ENCODE data around the gene CEACAM19.

Gene CEACAM19

DNA sequence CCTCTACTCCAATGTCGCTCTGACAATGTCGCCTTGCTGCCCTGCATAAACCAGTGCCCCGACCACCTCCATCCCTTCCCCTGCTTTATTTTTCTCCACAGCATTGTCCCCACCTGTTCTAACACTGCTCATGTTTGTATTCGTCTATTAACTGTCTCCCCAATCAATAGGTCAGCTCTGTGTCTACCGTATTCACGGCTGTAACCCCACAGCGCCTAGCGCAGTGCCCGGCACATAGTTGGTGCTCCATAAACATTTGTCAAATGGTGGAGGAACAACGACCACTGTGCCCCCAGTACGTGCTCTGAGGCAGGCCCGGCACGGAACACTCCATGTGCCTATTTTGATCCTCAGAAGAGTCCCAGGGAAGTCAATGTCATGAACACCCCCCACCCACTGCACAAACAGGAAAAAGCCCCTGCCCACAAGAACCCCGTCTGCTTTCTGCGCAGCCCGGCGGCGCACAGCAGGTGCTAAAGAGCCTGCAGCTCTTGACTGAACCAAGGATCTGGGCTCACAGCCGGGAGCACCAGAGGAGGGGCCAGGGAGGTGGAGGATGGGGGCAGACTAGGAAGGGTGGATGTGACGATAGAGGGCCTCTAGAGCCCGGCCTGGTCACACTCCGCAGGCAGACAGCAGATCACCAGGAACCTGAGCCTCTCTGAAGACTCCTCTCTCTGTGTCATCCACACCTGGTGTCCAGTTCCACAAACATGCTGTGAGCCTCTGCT is 25.8 kb downstream of the CEACAM19 start:
- Histone ChIP-seq H3K4me1 (ENCODE audit: control insufficient read depth, insufficient read depth, low read length) (peaks cover 2% of the 10 kb centered on the region), H3K27me3 (ENCODE audit: control insufficient read depth, insufficient read depth, low read length) (no peaks in the 10 kb centered on the region), H3K9ac (ENCODE audit: low read depth, low read length) (no peak overlapping the region), H3K36me3 (ENCODE audit: control insufficient read depth, insufficient read depth, low read length) (no peaks in the 10 kb centered on the region), H3K4me3 (ENCODE audit: low read depth, low read length) (no peak overlapping the region), H3K9me3 (ENCODE audit: control insufficient read depth, insufficient read depth, low read length) (no peaks in the 10 kb centered on the region)

DNA sequence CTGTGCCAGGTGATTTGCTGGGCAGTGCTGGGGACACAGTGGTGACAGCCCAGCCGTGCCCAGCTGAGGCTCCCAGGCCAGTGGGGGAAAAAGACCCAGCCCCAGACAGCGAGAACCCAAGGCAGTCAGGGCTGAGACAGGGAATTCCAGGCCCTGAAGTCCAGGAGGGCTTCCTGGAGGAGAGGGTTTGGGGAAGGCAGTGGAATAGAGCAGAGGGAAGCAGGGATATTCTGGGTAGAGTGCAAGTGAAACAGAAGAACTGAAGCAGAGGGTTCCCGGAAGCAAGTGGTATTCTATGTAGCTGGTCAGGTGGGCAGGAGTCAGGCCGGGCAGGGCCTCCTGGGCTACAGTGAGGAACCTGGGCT is 26.4 kb downstream of the CEACAM19 start:
- no peak overlapping the region for H3K9ac ChIP-seq (ENCODE audit: low read depth, low read length)

DNA sequence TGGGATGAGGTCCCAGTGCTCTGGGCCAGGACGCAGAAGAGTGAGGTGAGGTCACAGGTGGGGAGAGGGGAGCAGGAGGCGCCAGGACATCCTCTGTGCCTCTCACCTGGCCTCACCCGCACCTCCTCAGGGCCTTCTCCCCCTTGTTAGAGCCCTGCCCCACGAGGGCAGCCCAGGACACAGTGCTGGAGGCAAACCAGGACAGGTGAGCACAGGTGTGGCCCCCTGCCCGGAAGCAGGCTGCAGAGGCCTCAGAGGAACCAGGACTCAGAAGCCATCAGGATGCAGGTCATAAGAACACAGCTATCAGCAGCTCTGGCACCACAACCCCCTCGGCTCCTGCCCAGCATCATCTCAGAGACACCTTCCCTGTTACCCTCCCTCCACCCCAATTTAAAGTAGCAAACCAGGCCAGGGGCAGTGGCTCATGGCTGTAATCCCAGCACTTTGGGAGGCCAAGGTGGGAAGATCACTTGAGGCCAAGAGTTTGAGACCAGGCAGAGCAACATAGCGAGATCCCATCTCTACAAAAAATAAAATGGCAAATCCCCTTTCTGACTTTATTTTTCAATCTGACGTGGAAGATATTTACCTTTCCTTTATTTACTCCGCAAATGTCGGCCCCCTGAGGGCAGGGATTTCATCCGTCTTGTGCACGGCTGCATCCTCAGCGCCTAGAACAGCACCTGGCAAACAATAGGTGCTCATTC is 27.4 kb downstream of the CEACAM19 start, which contains the start of gene CEACAM16:
Gene CEACAM16, plus strand, starts transcription at position 660 of the 710 bp plus-strand sequence. CDS start 2,306 bp downstream, outside the sequence.
- Histone ChIP-seq H3K4me3 (ENCODE audit: low read depth, low read length) (no peak within 1 kb of the TSS), H3K36me3 (ENCODE audit: control insufficient read depth, insufficient read depth, low read length) (no peaks in the 10 kb centered on the region), H3K27me3 (ENCODE audit: control insufficient read depth, insufficient read depth, low read length) (no peaks in the 10 kb centered on the region), H3K9ac (ENCODE audit: low read depth, low read length) (no peak within 1 kb of the TSS), H3K4me1 (ENCODE audit: control insufficient read depth, insufficient read depth, low read length) (peaks cover 2% of the 10 kb centered on the region), H3K9me3 (ENCODE audit: control insufficient read depth, insufficient read depth, low read length) (no peaks in the 10 kb centered on the region)

More for the DNA sequence above, 26.4 kb downstream of the CEACAM19 start:
- H3K9me3 ChIP-seq (ENCODE audit: control insufficient read depth, insufficient read depth, low read length), result no peaks in the 10 kb centered on the region
- peaks cover 2% of the 10 kb centered on the region for H3K4me1 ChIP-seq (ENCODE audit: control insufficient read depth, insufficient read depth, low read length)
- H3K4me3 ChIP-seq (ENCODE audit: low read depth, low read length), result no peak overlapping the region
- no peaks in the 10 kb centered on the region for H3K27me3 ChIP-seq (ENCODE audit: control insufficient read depth, insufficient read depth, low read length)
- H3K36me3 ChIP-seq (ENCODE audit: control insufficient read depth, insufficient read depth, low read length), result no peaks in the 10 kb centered on the region

DNA sequence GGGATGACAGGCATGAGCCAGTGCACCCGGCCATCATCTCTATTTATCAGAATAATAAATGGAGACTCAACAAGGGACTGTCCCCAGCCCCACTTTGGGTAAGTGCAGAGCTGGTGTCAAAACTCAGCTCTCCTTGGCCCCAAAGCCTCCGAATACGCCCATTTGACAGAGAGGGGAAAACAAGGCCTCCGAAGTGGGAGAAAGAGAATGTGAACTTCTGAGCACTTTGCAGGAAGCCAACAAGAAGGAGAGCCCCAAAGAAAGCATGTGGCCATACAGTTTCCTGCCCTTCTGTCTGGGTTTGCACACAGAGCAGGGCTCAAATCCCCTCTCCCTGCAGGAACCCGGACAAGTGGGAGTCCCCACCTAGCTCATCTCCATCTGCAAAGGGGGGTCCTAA is 29.3 kb downstream of the CEACAM19 start:
- Histone ChIP-seq H3K9ac (ENCODE audit: low read depth, low read length) (no peak overlapping the region), H3K4me1 (ENCODE audit: control insufficient read depth, insufficient read depth, low read length) (peaks cover 2% of the 10 kb centered on the region), H3K36me3 (ENCODE audit: control insufficient read depth, insufficient read depth, low read length) (no peaks in the 10 kb centered on the region), H3K4me3 (ENCODE audit: low read depth, low read length) (no peak overlapping the region), H3K27me3 (ENCODE audit: control insufficient read depth, insufficient read depth, low read length) (no peaks in the 10 kb centered on the region), H3K9me3 (ENCODE audit: control insufficient read depth, insufficient read depth, low read length) (no peaks in the 10 kb centered on the region)

DNA sequence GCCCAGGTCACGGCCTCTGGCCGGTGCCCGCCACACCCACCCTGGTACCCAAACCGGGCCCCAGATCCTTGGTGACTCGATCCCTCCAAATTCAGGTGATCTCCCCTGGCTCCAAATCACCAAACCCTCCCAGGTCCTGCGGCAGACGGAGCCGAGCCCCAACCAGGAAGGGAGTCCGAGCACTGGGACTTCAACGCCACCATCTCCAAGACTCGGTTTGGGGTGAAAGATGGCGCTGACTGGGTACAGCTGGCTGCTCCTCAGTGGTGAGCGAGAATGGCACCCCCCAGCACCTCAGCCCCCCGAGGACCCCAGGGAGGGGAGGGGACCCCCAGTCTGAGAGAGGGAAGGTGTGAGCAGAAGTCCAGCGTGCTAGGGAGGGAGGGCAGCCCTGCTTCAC is 29.9 kb downstream of the CEACAM19 start:
- no peaks in the 10 kb centered on the region for H3K27me3 ChIP-seq (ENCODE audit: control insufficient read depth, insufficient read depth, low read length)
- no peak overlapping the region for H3K9ac ChIP-seq (ENCODE audit: low read depth, low read length)
- no peaks in the 10 kb centered on the region for H3K9me3 ChIP-seq (ENCODE audit: control insufficient read depth, insufficient read depth, low read length)
- no peak overlapping the region for H3K4me3 ChIP-seq (ENCODE audit: low read depth, low read length)
- H3K36me3 ChIP-seq (ENCODE audit: control insufficient read depth, insufficient read depth, low read length), result no peaks in the 10 kb centered on the region
- peaks cover 2% of the 10 kb centered on the region for H3K4me1 ChIP-seq (ENCODE audit: control insufficient read depth, insufficient read depth, low read length)

DNA sequence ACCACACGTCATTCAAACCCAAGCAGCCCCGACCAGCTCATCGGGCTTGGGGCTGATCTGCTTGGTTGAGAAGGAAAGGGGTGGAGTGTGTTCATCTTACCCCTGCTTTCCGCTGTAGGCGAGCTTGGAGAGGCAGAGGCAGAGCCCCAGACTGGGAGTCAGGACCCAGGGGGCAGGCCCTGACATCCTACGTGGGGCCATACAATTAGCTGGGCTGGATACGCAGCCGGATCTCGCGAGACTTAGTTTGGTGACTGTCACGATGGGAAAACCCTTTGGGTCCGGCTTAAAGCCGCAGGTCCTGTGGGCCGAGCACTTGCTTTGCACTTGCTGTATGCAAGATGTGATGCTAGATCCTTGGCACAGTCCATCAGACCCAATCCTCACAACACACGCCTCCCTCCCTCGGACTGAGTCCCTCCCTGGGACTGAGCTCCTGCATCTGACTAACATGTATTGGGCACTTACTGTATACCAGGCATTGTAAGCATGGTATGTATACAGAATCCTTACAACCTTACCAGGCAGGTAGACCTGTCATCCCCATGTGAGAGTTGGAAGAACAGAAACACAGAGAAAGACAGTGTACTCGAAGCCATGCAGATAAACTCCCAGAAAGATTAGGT is 31.4 kb downstream of the CEACAM19 start:
- H3K36me3 ChIP-seq (ENCODE audit: control insufficient read depth, insufficient read depth, low read length), result no peaks in the 10 kb centered on the region
- no peak overlapping the region for H3K4me3 ChIP-seq (ENCODE audit: low read depth, low read length)
- no peaks in the 10 kb centered on the region for H3K4me1 ChIP-seq (ENCODE audit: control insufficient read depth, insufficient read depth, low read length)
- no peaks in the 10 kb centered on the region for H3K27me3 ChIP-seq (ENCODE audit: control insufficient read depth, insufficient read depth, low read length)
- H3K9ac ChIP-seq (ENCODE audit: low read depth, low read length), result no peak overlapping the region
- H3K9me3 ChIP-seq (ENCODE audit: control insufficient read depth, insufficient read depth, low read length), result no peaks in the 10 kb centered on the region

DNA sequence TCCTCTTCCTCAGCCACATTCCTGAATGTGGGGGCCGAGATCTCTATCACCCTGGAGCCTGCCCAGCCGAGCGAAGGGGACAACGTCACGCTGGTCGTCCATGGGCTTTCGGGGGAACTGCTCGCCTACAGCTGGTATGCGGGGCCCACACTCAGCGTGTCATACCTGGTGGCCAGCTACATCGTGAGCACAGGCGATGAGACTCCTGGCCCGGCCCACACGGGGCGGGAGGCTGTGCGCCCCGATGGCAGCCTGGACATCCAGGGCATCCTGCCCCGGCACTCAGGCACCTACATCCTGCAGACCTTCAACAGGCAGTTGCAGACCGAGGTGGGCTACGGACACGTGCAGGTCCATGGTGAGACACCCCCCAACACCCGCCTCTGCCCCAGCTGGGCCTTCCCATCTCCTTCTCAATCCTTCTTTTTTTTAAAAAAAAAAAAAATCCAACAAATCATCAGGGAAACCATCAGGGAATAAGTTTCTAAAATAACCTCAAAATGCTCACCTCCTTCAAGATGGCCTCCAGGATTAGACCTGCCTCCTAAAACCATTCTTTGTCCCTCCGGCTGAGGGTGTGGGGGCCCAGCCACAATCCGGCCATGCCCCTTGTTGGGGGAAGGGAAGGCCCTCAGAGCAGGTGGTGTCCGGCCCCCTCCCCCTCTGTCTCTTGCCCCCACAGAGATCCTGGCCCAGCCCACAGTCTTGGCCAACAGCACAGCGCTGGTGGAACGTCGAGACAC is 32.2 kb downstream of the CEACAM19 start:
- no peaks in the 10 kb centered on the region for H3K36me3 ChIP-seq (ENCODE audit: control insufficient read depth, insufficient read depth, low read length)
- H3K4me1 ChIP-seq (ENCODE audit: control insufficient read depth, insufficient read depth, low read length), result no peaks in the 10 kb centered on the region
- no peaks in the 10 kb centered on the region for H3K27me3 ChIP-seq (ENCODE audit: control insufficient read depth, insufficient read depth, low read length)
- H3K9me3 ChIP-seq (ENCODE audit: control insufficient read depth, insufficient read depth, low read length), result no peaks in the 10 kb centered on the region
- H3K9ac ChIP-seq (ENCODE audit: low read depth, low read length), result no peak overlapping the region
- H3K4me3 ChIP-seq (ENCODE audit: low read depth, low read length), result no peak overlapping the region

DNA sequence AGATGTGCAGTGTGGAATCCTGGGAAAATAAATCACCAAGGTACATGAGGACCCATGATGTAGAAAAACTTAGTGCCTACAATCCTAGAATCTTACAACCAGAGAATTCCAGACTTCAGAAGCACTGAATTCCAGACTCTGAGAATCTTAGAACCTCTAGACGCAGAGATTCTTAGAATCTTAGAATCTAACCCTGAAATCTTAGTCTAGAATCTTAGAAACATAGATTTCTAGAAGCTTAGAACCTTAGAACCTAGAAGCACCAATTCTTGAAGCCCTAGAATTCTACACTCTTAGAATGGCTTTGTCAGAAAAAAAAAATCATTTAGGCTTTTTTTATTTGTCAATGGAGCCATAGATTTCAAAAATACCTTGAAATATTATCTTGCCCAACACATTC is 33.7 kb downstream of the CEACAM19 start:
- Histone ChIP-seq H3K9me3 (ENCODE audit: control insufficient read depth, insufficient read depth, low read length) (no peaks in the 10 kb centered on the region), H3K36me3 (ENCODE audit: control insufficient read depth, insufficient read depth, low read length) (no peaks in the 10 kb centered on the region), H3K4me3 (ENCODE audit: low read depth, low read length) (no peak overlapping the region), H3K4me1 (ENCODE audit: control insufficient read depth, insufficient read depth, low read length) (no peaks in the 10 kb centered on the region), H3K27me3 (ENCODE audit: control insufficient read depth, insufficient read depth, low read length) (peaks cover 3% of the 10 kb centered on the region), H3K9ac (ENCODE audit: low read depth, low read length) (no peak overlapping the region)

DNA sequence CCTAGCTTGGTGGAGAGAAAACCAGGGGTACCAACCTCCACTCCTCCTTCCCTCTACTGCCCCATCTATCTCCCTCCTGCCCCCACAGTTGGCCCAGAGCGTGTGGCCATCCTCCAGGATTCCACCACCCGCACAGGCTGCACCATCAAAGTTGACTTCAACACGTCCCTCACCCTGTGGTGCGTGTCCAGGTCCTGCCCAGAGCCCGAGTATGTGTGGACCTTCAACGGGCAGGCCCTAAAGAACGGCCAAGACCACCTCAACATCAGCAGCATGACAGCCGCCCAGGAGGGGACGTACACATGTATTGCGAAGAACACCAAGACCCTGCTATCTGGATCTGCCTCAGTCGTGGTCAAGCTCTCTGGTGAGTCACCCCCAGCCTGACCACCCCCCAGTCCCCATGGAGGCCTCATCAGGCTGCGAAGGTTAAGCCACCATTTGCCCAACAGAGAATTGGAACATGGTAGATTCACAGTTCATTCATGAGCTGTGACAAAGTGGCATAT is 34.3 kb downstream of the CEACAM19 start:
- H3K4me1 ChIP-seq (ENCODE audit: control insufficient read depth, insufficient read depth, low read length), result no peaks in the 10 kb centered on the region
- no peak overlapping the region for H3K4me3 ChIP-seq (ENCODE audit: low read depth, low read length)
- no peaks in the 10 kb centered on the region for H3K36me3 ChIP-seq (ENCODE audit: control insufficient read depth, insufficient read depth, low read length)
- peaks cover 5% of the 10 kb centered on the region for H3K27me3 ChIP-seq (ENCODE audit: control insufficient read depth, insufficient read depth, low read length)
- no peak overlapping the region for H3K9ac ChIP-seq (ENCODE audit: low read depth, low read length)
- no peaks in the 10 kb centered on the region for H3K9me3 ChIP-seq (ENCODE audit: control insufficient read depth, insufficient read depth, low read length)

DNA sequence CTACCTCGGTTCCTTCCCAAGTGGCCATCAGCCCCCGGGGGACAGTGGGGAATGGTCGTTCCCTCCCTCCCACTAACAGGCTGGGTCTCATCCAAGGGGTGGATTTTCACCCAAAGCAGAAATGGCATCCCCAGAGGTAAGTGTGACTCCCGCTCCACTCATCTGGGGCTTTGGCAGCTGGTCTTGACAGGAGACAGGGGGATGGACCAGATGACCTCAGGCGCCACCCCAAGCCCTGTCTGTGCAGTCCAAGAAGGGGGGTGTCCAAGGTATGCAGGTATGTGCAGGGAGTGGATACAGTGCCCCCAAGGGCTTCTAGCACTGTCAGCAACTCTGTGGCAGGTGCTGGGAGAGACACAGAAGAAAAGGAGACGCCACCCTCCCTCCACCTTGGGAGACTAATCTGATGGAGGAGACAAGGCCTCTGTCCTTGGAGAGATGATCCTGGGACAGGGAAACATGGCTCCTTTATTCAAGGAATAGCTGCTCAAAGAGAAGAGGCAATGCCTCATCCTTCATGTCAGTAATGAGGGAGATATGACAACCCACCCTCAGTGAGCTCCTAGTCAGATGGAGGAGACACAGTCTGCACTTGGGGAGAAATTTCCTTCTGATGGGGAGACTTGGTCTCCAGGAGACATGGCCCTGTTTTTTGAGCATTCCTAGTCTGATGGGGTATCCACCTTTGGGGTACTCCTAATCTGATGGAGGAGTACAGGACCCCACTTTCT is 35.4 kb downstream of the CEACAM19 start:
- Histone ChIP-seq H3K4me1 (ENCODE audit: control insufficient read depth, insufficient read depth, low read length) (no peaks in the 10 kb centered on the region), H3K36me3 (ENCODE audit: control insufficient read depth, insufficient read depth, low read length) (no peaks in the 10 kb centered on the region), H3K27me3 (ENCODE audit: control insufficient read depth, insufficient read depth, low read length) (peaks cover 5% of the 10 kb centered on the region), H3K4me3 (ENCODE audit: low read depth, low read length) (no peak overlapping the region), H3K9ac (ENCODE audit: low read depth, low read length) (no peak overlapping the region), H3K9me3 (ENCODE audit: control insufficient read depth, insufficient read depth, low read length) (no peaks in the 10 kb centered on the region)

DNA sequence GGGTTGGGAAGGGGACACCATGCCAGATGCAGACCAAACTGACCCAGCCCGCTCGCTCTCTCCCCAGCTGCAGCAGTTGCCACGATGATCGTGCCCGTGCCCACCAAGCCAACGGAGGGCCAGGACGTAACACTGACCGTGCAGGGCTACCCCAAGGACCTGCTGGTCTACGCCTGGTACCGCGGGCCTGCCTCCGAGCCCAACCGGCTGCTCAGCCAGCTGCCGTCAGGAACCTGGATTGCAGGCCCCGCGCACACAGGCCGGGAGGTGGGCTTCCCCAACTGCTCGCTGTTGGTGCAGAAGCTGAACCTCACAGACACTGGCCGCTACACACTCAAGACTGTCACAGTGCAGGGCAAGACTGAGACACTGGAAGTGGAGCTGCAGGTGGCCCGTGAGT is 36.5 kb downstream of the CEACAM19 start:
- Histone ChIP-seq H3K9ac (ENCODE audit: low read depth, low read length) (no peak overlapping the region), H3K9me3 (ENCODE audit: control insufficient read depth, insufficient read depth, low read length) (no peaks in the 10 kb centered on the region), H3K36me3 (ENCODE audit: control insufficient read depth, insufficient read depth, low read length) (no peaks in the 10 kb centered on the region), H3K27me3 (ENCODE audit: control insufficient read depth, insufficient read depth, low read length) (peaks cover 5% of the 10 kb centered on the region), H3K4me1 (ENCODE audit: control insufficient read depth, insufficient read depth, low read length) (no peaks in the 10 kb centered on the region), H3K4me3 (ENCODE audit: low read depth, low read length) (no peak overlapping the region)

Measured in iPS-15b (cell line).